Tibial artery (tissue), 4 donors: ENCODE results near the gene NUP43.

Experiments
- DNase-seq, 2 donors: peaks; one replicate each; pipeline ENCODE4 v3.0.0-alpha.2; 2019
- H3K27ac ChIP-seq, 2 donors: fragments of 200-600 bp; sonication (generic) in 1 of 2; 1 replicate in 1 of 2; 2 replicates in 1 of 2; pipeline ENCODE4 v1.5.1; 2018 to 2019; ENCODE audit warnings: mild to moderate bottlenecking in 1 of 2
- H3K27me3 ChIP-seq, 2 donors: fragments of 200-600 bp; sonication (generic) in 1 of 2; one replicate each; pipeline versions ENCODE4 v1.5.1 to v1.6.0; 2016 to 2019
- H3K36me3 ChIP-seq, 3 donors: fragments of 200-600 bp; sonication (generic) in 2 of 3; one replicate each; pipeline ENCODE4 v1.5.1; 2016 to 2019; ENCODE audit warnings: mild to moderate bottlenecking in 2 of 3
- H3K4me1 ChIP-seq, 4 donors: fragments of 200-600 bp; sonication (generic) in 2 of 4; 1 replicate in 3 of 4; 2 replicates in 1 of 4; pipeline ENCODE4 v1.5.1; 2016 to 2019
- H3K4me3 ChIP-seq, 2 donors: fragments of 200-600 bp; sonication (generic) in 1 of 2; 1 replicate in 1 of 2; 2 replicates in 1 of 2; pipeline ENCODE4 v1.5.1; 2018 to 2019; ENCODE audit warnings: mild to moderate bottlenecking in 2 of 2
- H3K9me3 ChIP-seq, 3 donors: fragments of 200-600 bp; sonication (generic) in 1 of 3; one replicate each; pipeline ENCODE4 v1.5.1; 2016 to 2019
- intact Hi-C: fragments of 100-400 bp; cut with DNase I; formaldehyde crosslinking; loops from one replicate; pipeline ENCODE4 v1.15.0; 2023; ENCODE audit warnings: low total_unique reads
- TF ChIP-seq, protein P1 (sequence below), 2 experiments: fragments of 200-600 bp in 1 of 2; fragments of 450-650 bp in 1 of 2; IDR thresholded peaks; one replicate each; pipeline ENCODE4 v1.5.1; 2017 to 2019; ENCODE audit warnings: antibody characterized with exemption in 2 of 2, mild to moderate bottlenecking in 1 of 2, moderate library complexity in 1 of 2

The NUP43 gene

DNA sequence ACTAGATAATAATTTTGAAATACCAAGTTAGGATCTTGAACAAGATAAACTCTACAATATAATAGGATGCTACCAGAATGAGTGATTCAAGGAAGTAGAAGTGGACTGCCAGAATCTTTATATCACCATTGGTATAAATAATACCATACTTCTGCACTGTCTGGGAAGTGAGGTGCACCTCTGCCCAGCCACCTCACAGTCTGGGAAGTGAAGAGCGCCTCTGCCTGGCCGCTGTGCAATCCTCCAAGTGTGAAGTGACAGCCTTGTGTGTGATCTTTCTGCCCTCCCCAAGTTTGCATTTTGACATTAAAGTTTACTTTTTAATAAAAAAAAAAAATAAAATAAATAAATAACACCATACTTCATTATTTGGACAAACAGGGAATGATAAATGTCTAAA, 47.2 kb downstream of the NUP43 start:
- no peaks in the 10 kb centered on the region for H3K9me3 ChIP-seq
- H3K4me1 ChIP-seq = peaks cover 0 to 40% (median 9%) of the 10 kb centered on the region in 4 donors
- intact Hi-C loops = no loop called here
- H3K27ac ChIP-seq = no peak overlapping the region
- DNase-seq = no peak
- no peaks in the 10 kb centered on the region for H3K27me3 ChIP-seq
- TF ChIP-seq, protein P1, sequence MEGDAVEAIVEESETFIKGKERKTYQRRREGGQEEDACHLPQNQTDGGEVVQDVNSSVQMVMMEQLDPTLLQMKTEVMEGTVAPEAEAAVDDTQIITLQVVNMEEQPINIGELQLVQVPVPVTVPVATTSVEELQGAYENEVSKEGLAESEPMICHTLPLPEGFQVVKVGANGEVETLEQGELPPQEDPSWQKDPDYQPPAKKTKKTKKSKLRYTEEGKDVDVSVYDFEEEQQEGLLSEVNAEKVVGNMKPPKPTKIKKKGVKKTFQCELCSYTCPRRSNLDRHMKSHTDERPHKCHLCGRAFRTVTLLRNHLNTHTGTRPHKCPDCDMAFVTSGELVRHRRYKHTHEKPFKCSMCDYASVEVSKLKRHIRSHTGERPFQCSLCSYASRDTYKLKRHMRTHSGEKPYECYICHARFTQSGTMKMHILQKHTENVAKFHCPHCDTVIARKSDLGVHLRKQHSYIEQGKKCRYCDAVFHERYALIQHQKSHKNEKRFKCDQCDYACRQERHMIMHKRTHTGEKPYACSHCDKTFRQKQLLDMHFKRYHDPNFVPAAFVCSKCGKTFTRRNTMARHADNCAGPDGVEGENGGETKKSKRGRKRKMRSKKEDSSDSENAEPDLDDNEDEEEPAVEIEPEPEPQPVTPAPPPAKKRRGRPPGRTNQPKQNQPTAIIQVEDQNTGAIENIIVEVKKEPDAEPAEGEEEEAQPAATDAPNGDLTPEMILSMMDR (IDR thresholded peaks at IDR 0.05) = no peak
- peaks cover 5 to 19% (median 9%) of the 10 kb centered on the region in 3 donors for H3K36me3 ChIP-seq
- no peak overlapping the region for H3K4me3 ChIP-seq

DNA sequence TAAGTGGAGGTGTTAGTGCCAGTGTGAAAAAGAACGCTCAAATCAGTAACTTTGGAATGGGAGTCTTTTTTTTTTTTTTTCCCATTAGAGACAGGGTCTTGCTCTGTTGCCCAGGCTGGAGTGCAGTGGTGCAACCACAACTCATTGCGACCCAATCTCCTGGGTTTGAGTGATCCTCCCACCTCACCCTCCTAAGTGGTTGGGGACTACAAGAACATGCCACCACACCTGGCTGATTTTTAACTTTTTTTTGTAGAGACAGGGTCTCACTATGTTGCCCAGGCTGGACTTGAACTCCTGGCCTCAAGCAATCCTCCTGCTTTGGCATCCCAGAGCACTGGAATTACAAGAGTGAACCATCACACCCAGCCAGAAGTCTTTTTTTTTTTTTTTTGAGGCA, 48.2 kb downstream of the NUP43 start:
- H3K9me3 ChIP-seq = no peaks in the 10 kb centered on the region
- H3K4me3 ChIP-seq = no peak overlapping the region
- DNase-seq = no peak
- H3K4me1 ChIP-seq = peaks cover 0 to 37% (median 9%) of the 10 kb centered on the region in 4 donors
- H3K27ac ChIP-seq = no peak overlapping the region
- H3K27me3 ChIP-seq = no peaks in the 10 kb centered on the region
- TF ChIP-seq, protein P1 (IDR thresholded peaks at IDR 0.05) = no peak
- intact Hi-C loops = no loop called here
- H3K36me3 ChIP-seq = peaks cover 14 to 28% (median 16%) of the 10 kb centered on the region in 3 donors

DNA sequence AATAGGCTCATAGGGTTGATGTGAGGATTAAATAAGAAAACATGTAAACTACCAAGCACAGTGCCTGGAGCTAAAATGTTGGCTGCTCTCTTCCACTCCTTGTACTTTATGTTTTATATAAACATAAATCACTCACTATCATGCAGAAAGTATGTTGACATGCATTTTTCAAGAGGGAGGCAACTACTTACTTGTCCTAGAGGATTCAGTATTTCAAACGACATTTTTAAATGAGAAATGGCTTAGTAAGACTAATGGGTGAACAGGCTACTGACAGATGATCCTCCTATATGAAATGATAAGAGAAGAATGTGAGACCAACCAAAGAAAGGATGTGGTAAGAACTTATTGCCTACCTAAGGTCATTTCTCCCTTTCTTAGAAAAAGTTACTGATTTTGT, 49.4 kb downstream of the NUP43 start:
- intact Hi-C loops = no loop called here
- H3K4me1 ChIP-seq = peaks cover 0 to 31% (median 9%) of the 10 kb centered on the region in 4 donors
- H3K9me3 ChIP-seq = no peaks in the 10 kb centered on the region

DNA sequence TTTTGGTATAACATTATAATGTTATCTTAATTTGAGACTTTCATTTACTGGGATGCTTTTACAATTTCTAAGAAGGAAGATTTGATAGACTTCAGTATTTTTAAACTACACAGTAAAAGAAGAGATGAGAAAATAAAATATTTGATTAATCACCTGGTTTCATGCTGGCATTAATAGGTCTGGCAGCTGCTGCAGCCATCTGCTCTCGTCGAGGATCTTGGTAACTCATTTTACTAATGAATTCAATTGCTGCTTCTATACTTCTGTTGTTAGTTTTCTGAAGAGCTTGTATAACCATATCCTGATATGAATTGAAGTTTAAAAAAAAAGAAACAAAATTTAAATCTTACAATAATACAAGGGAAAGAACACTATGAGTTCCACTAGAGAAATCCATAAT, 51.4 kb downstream of the NUP43 start:
- no peak for DNase-seq
- Histone ChIP-seq H3K27ac (no peak overlapping the region), H3K27me3 (no peaks in the 10 kb centered on the region), H3K36me3 (peaks cover 21 to 41% (median 27%) of the 10 kb centered on the region in 3 donors), H3K4me3 (no peak overlapping the region), H3K9me3 (no peaks in the 10 kb centered on the region), H3K4me1 (peaks cover 0 to 11% (median 6%) of the 10 kb centered on the region in 4 donors)
- intact Hi-C loops = no loop called here
- TF ChIP-seq, protein P1 (IDR thresholded peaks at IDR 0.05) = no peak

More for the DNA sequence above, 49.4 kb downstream of the NUP43 start:
- Histone ChIP-seq H3K36me3 (peaks cover 19 to 39% (median 21%) of the 10 kb centered on the region in 3 donors), H3K27ac (no peak overlapping the region), H3K27me3 (no peaks in the 10 kb centered on the region), H3K4me3 (no peak overlapping the region)
- TF ChIP-seq, protein P1 (IDR thresholded peaks at IDR 0.05) = no peak
- DNase-seq = no peak

DNA sequence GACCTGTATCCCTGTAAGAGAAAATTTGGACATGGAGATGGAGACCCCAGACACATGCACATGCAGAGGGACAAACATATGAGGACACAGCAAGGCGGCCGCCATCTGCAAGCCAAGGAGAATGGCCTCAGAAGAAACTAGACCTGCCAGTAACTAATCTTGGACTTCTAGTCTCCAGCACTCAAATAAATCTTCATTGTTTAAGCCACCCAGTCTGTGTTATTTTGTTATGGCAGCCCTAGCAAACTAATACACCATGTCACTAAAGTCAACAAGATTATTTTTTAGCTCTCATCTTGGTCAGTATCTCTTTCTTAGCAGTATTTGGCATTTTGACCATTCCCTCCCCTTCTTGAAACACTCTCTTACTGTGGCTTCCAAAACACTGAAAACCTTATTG, 55.1 kb downstream of the NUP43 start:
- DNase-seq = no peak
- no peaks in the 10 kb centered on the region for H3K9me3 ChIP-seq
- intact Hi-C loops = no loop called here
- no peak overlapping the region for H3K27ac ChIP-seq
- no peaks in the 10 kb centered on the region for H3K27me3 ChIP-seq
- TF ChIP-seq, protein P1 (IDR thresholded peaks at IDR 0.05) = no peak
- H3K4me1 ChIP-seq = no peaks in the 10 kb centered on the region
- H3K36me3 ChIP-seq = peaks cover 26 to 52% (median 35%) of the 10 kb centered on the region in 3 donors
- H3K4me3 ChIP-seq = no peak overlapping the region

DNA sequence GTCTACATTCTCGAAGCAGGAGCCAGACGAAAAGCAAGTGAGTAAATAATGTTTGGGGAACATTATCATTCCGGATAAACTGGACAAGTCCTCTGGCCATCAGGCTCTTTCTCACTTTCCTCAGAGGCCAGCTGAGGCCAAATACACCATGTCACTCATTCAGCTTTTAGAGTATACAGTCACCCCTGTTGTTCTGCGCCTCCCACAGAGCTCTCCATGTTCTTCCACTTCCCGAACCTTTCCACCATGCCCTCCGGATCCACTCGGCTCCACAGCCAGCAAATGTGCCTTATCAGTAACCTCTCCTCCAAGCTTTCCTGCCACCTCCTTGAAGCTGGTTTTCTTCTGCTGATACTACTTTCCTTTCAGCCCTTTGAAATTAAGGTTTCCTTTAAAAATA, 60.1 kb downstream of the NUP43 start:
- no peaks in the 10 kb centered on the region for H3K27me3 ChIP-seq
- no peaks in the 10 kb centered on the region for H3K9me3 ChIP-seq
- intact Hi-C loops = no loop called here
- peaks cover 0 to 14% (median 2%) of the 10 kb centered on the region in 4 donors for H3K4me1 ChIP-seq
- peaks cover 16 to 51% (median 36%) of the 10 kb centered on the region in 3 donors for H3K36me3 ChIP-seq
- DNase-seq = no peak
- no peak overlapping the region for H3K27ac ChIP-seq
- no peak overlapping the region for H3K4me3 ChIP-seq
- TF ChIP-seq, protein P1 (IDR thresholded peaks at IDR 0.05) = no peak
